ENCODE data around the gene SHANK2.
A peak's percentile ranks its signal among the peaks of the same experiment; 100 is the strongest.

GRCh38 chr11:71286701-71287643 lies 34.6 kb upstream of the SHANK2 start:
- TF ChIP-seq CTCF (IDR thresholded peaks at IDR 0.05) = no peak
- no peak for TF ChIP-seq POLR2A (IDR thresholded peaks at IDR 0.05)
- TF ChIP-seq POLR2AphosphoS5 (IDR thresholded peaks at IDR 0.05; ENCODE audit: insufficient read depth in 1 of 2, low read depth in 1 of 2) = peak in 1 of 2 donors; percentile 24
